H9 (cell line): ENCODE measurements around the gene BCAS1. TPM values are rescaled to one million over a fixed set of nuclear protein-coding genes. Genes with fewer than 3 reads are reported as not detected.

Experiments used
- DNase-seq: peaks from one replicate; pipeline ENCODE4 v3.0.0-alpha.2; 2017
- H2AFZ ChIP-seq: one replicate; pipeline ENCODE4 v1.6.1; 2013; ENCODE audit warnings: mild to moderate bottlenecking, low read length, control low read depth, moderate library complexity
- H2AK5ac ChIP-seq: 2 replicates; pipeline ENCODE4 v1.6.1; 2013; ENCODE audit warnings: low read length, control low read depth, mixed read lengths; ENCODE audit not compliant: insufficient read length
- H2BK120ac ChIP-seq: one replicate; pipeline ENCODE4 v1.6.1; 2013; ENCODE audit warnings: low read depth, mild to moderate bottlenecking, low read length, control low read depth, inconsistent platforms; ENCODE audit not compliant: poor library complexity, severe bottlenecking
- H2BK12ac ChIP-seq: 2 replicates; pipeline ENCODE4 v1.6.1; 2013; ENCODE audit warnings: low read length, control low read depth, mixed read lengths, low read depth; ENCODE audit not compliant: insufficient read length
- H2BK15ac ChIP-seq: 2 replicates; pipeline ENCODE4 v1.6.1; 2013; ENCODE audit warnings: low read depth, low read length, control low read depth
- H2BK20ac ChIP-seq: one replicate; pipeline ENCODE4 v1.6.1; 2013; ENCODE audit warnings: low read depth, mild to moderate bottlenecking, low read length, control low read depth, inconsistent platforms; ENCODE audit not compliant: poor library complexity, severe bottlenecking
- H2BK5ac ChIP-seq: 2 replicates; pipeline ENCODE4 v1.6.1; 2013; ENCODE audit warnings: low read length, control low read depth, mixed read lengths; ENCODE audit not compliant: insufficient read length
- H3K14ac ChIP-seq: 2 replicates; pipeline ENCODE4 v1.6.1; 2013; ENCODE audit warnings: low read length, control low read depth; ENCODE audit not compliant: insufficient read depth
- H3K18ac ChIP-seq: 2 replicates; pipeline ENCODE4 v1.6.1; 2013; ENCODE audit warnings: low read depth, mild to moderate bottlenecking, mixed read lengths, low read length, control low read depth; ENCODE audit not compliant: insufficient read length
- H3K23ac ChIP-seq: 2 replicates; pipeline ENCODE4 v1.6.1; 2013; ENCODE audit warnings: low read length, control low read depth, mixed read lengths, low read depth; ENCODE audit not compliant: insufficient read length
- H3K23me2 ChIP-seq: 2 replicates; pipeline ENCODE4 v1.6.1; 2013; ENCODE audit warnings: low read depth, mild to moderate bottlenecking, mixed read lengths, low read length, control low read depth; ENCODE audit not compliant: insufficient read length, poor library complexity, severe bottlenecking
- H3K27ac ChIP-seq: 2 replicates; pipeline ENCODE4 v1.5.1; 2013; ENCODE audit warnings: low read length, control low read depth, mixed read lengths, low read depth; ENCODE audit not compliant: insufficient read length
- H3K27me3 ChIP-seq: 2 replicates; pipeline ENCODE4 v1.6.1; 2013; ENCODE audit warnings: low read length, control low read depth, inconsistent platforms; ENCODE audit not compliant: insufficient read depth
- H3K4ac ChIP-seq: 2 replicates; pipeline ENCODE4 v1.6.1; 2013; ENCODE audit warnings: low read depth, mild to moderate bottlenecking, control low read depth, inconsistent platforms, low read length, moderate library complexity
- H3K4me1 ChIP-seq: 2 replicates; pipeline ENCODE4 v1.6.1; 2013; ENCODE audit warnings: low read length, control low read depth, inconsistent platforms; ENCODE audit not compliant: insufficient read depth
- H3K4me2 ChIP-seq: 2 replicates; pipeline ENCODE4 v1.6.1; 2013; ENCODE audit warnings: low read length, control low read depth, mixed read lengths; ENCODE audit not compliant: insufficient read length, insufficient read depth
- H3K56ac ChIP-seq: 2 replicates; pipeline ENCODE4 v1.6.1; 2013; ENCODE audit warnings: low read depth, mild to moderate bottlenecking, mixed read lengths, low read length, control low read depth; ENCODE audit not compliant: insufficient read length
- H3K79me1 ChIP-seq: 2 replicates; pipeline ENCODE4 v1.6.1; 2013; ENCODE audit warnings: low read depth, mild to moderate bottlenecking, moderate library complexity, low read length, control low read depth, inconsistent platforms; ENCODE audit not compliant: insufficient read depth, poor library complexity, severe bottlenecking
- H3K79me2 ChIP-seq: 2 replicates; pipeline ENCODE4 v1.6.1; 2013; ENCODE audit warnings: low read length, control low read depth, inconsistent platforms; ENCODE audit not compliant: insufficient read depth
- H3K9ac ChIP-seq: 2 replicates; pipeline ENCODE4 v1.6.1; 2013; ENCODE audit warnings: low read length, control low read depth, mixed read lengths; ENCODE audit not compliant: insufficient read length; ENCODE audit errors: extremely low read depth
- H3K9me3 ChIP-seq: one replicate; pipeline ENCODE4 v1.6.1; 2013; ENCODE audit warnings: low read depth, low read length, inconsistent platforms; ENCODE audit not compliant: control insufficient read depth
- H3T11ph ChIP-seq: one replicate; pipeline ENCODE4 v1.6.1; 2013; ENCODE audit warnings: mild to moderate bottlenecking, low read length, control low read depth, inconsistent platforms
- H4K20me1 ChIP-seq: one replicate; pipeline ENCODE4 v1.6.1; 2013; ENCODE audit not compliant: control insufficient read depth, insufficient read length, insufficient read depth
- H4K5ac ChIP-seq: 2 replicates; pipeline ENCODE4 v1.6.1; 2013; ENCODE audit warnings: low read depth, mild to moderate bottlenecking, mixed read lengths, low read length, control low read depth; ENCODE audit not compliant: insufficient read length
- H4K8ac ChIP-seq: replicated peaks from 2 replicates; pipeline ENCODE4 v1.6.1; 2013; ENCODE audit warnings: low read length, control low read depth, mixed read lengths, low read depth; ENCODE audit not compliant: insufficient read length
- H4K91ac ChIP-seq: 2 replicates; pipeline ENCODE4 v1.6.1; 2013; ENCODE audit warnings: low read depth, mild to moderate bottlenecking, moderate library complexity, mixed read lengths, low read length, control low read depth; ENCODE audit not compliant: insufficient read length
- H3K27ac Mint-ChIP-seq, 3 experiments: 2 replicates in 2 of 3; 3 replicates in 1 of 3; pipeline ENCODE4 v1.8.0; 2020 to 2021; ENCODE audit warnings: mixed read lengths in 3 of 3, mild to moderate bottlenecking in 1 of 3, moderate library complexity in 1 of 3
- H3K27me3 Mint-ChIP-seq: 2 replicates; pipeline ENCODE4 v1.8.0; 2021; ENCODE audit warnings: low read depth, mild to moderate bottlenecking, moderate library complexity, mixed read lengths
- H3K36me3 Mint-ChIP-seq, 3 experiments: 2 replicates in 2 of 3; 3 replicates in 1 of 3; pipeline ENCODE4 v1.8.0; 2020 to 2021; ENCODE audit warnings: low read depth in 3 of 3, mixed read lengths in 3 of 3; ENCODE audit not compliant: insufficient read depth in 1 of 3
- H3K4me1 Mint-ChIP-seq, 2 experiments: 2 replicates each; pipeline ENCODE4 v1.8.0; 2020; ENCODE audit warnings: mixed read lengths in 2 of 2
- H3K4me3 Mint-ChIP-seq, 2 experiments: 2 replicates in 1 of 2; 3 replicates in 1 of 2; pipeline ENCODE4 v1.8.0; 2020 to 2021; ENCODE audit warnings: mild to moderate bottlenecking in 2 of 2, mixed read lengths in 2 of 2, moderate library complexity in 1 of 2
- H3K9me3 Mint-ChIP-seq, 2 experiments: 2 replicates in 1 of 2; 3 replicates in 1 of 2; pipeline ENCODE4 v1.8.0; 2020; ENCODE audit warnings: mild to moderate bottlenecking in 2 of 2, mixed read lengths in 2 of 2, moderate library complexity in 1 of 2
- CTCF ChIP-seq: fragments of 200-600 bp; sonication (generic); conservative IDR thresholded peaks from 3 replicates; pipeline ENCODE4 v1.8.0; 2021; ENCODE audit warnings: antibody characterized with exemption, mild to moderate bottlenecking
- WGBS: extraction: QIAGEN DNeasy Blood & Tissue Kit; methylation state at CpG from one replicate; pipeline ENCODE4 v1.1.7; 2013; ENCODE audit warnings: missing lambda C conversion rate, low lambda C conversion rate, mixed read lengths; ENCODE audit not compliant: insufficient read length; ENCODE audit errors: extremely low coverage; 5-methylcytosine and 5-hydroxymethylcytosine counted together
- total RNA-seq: library from RNA; stranded (reverse); gene quantifications from 2 replicates; pipeline ENCODE4 v1.2.1, GENCODE V29; 2021

The BCAS1 gene
- total RNA-seq, 1 experiment from 2014 or later, result 0.15 TPM

GRCh38 chr20:54048891-54049545 is 21.4 kb downstream of the BCAS1 start:
- Histone ChIP-seq H3K9ac (no peak overlapping the region), H3K4me1 (no peaks in the 10 kb centered on the region), H4K91ac (no peak overlapping the region), H3K14ac (no peak overlapping the region), H2BK12ac (no peak overlapping the region), H4K20me1 (no peaks in the 10 kb centered on the region), H3K4me2 (no peak overlapping the region), H3K79me1 (no peaks in the 10 kb centered on the region), H2BK120ac (no peak overlapping the region), H2AFZ (no peak overlapping the region), H4K8ac (no peak overlapping the region), H3T11ph (no peak overlapping the region), H3K27me3 (no peaks in the 10 kb centered on the region), H3K27ac (no peak overlapping the region), H4K5ac (no peak overlapping the region), H3K23me2 (no peaks in the 10 kb centered on the region), H2AK5ac (no peak overlapping the region), H2BK15ac (no peak overlapping the region), H3K79me2 (no peaks in the 10 kb centered on the region), H3K56ac (no peak overlapping the region), H3K4ac (no peak overlapping the region), H2BK20ac (no peak overlapping the region), H3K18ac (no peak overlapping the region), H2BK5ac (no peak overlapping the region), H3K9me3 (no peaks in the 10 kb centered on the region), H3K23ac (no peak overlapping the region)
- no peak for DNase-seq
- Mint-ChIP-seq H3K4me3 (no peak overlapping the region), H3K4me1 (peaks cover 4 to 6% of the 10 kb centered on the region in 2 experiments), H3K27me3 (no peaks in the 10 kb centered on the region), H3K27ac (no peak overlapping the region), H3K9me3 (peaks cover 2 to 3% of the 10 kb centered on the region in 2 experiments; a peak in 3 of 5 replicates), H3K36me3 (peaks cover 0 to 4% (median 0%) of the 10 kb centered on the region in 3 experiments; a peak in 1 of 7 replicates)
- no CpG with 5 or more reads among the region's 3 CpGs for WGBS
- no peak for TF ChIP-seq CTCF
